HepG2 (cell line): ENCODE measurements around the gene CENPL. TPM values are rescaled to one million over a fixed set of nuclear protein-coding genes. Genes with fewer than 3 reads are reported as not detected.

ENCODE experiments used
- BORCS8-MEF2B ChIP-seq: sonication (generic); formaldehyde crosslinking; IDR thresholded peaks from 2 replicates; pipeline ENCODE4 v1.8.0; 2022; ENCODE audit warnings: mild to moderate bottlenecking, missing genetic modification reagents
- ELF1 ChIP-seq: sonication (generic); formaldehyde crosslinking; IDR thresholded peaks from 2 replicates; pipeline ENCODE4 v1.4.0; 2020; ENCODE audit warnings: missing genetic modification reagents
- GFI1 ChIP-seq: sonication (generic); formaldehyde crosslinking; IDR thresholded peaks from 2 replicates; pipeline ENCODE4 v1.5.0; 2020; ENCODE audit warnings: missing genetic modification reagents, mild to moderate bottlenecking, borderline replicate concordance
- KDM4B ChIP-seq: sonication (generic); formaldehyde crosslinking; IDR thresholded peaks from 2 replicates; pipeline ENCODE4 v1.4.0; 2020; ENCODE audit warnings: missing genetic modification reagents
- KDM5B ChIP-seq: sonication (generic); formaldehyde crosslinking; IDR thresholded peaks from 2 replicates; pipeline ENCODE4 v1.4.0; 2020; ENCODE audit warnings: missing genetic modification reagents, mild to moderate bottlenecking, borderline replicate concordance
- MED1 ChIP-seq: sonication (generic); formaldehyde crosslinking; IDR thresholded peaks from 2 replicates; pipeline ENCODE4 v1.4.0; 2020; ENCODE audit warnings: missing genetic modification reagents
- MIXL1 ChIP-seq: IDR thresholded peaks from 2 replicates; pipeline ENCODE4 v1.6.1; 2016
- MTF1 ChIP-seq: sonication (generic); formaldehyde crosslinking; IDR thresholded peaks from 2 replicates; pipeline ENCODE4 v1.5.0; 2020; ENCODE audit warnings: missing genetic modification reagents
- NKX3-1 ChIP-seq: sonication (generic); formaldehyde crosslinking; IDR thresholded peaks from 2 replicates; pipeline ENCODE4 v1.5.0; 2020; ENCODE audit warnings: missing genetic modification reagents
- RFXAP ChIP-seq: sonication (generic); formaldehyde crosslinking; IDR thresholded peaks from 2 replicates; pipeline ENCODE4 v1.4.0; 2020; ENCODE audit warnings: missing genetic modification reagents, borderline replicate concordance
- SOX5 ChIP-seq: IDR thresholded peaks from 2 replicates; pipeline ENCODE4 v1.6.1; 2016; ENCODE audit warnings: borderline replicate concordance
- TOPORS ChIP-seq: sonication (generic); formaldehyde crosslinking; IDR thresholded peaks from 2 replicates; pipeline ENCODE4 v1.8.0; 2023; ENCODE audit warnings: mild to moderate bottlenecking, missing genetic modification reagents
- TP53 ChIP-seq: sonication (generic); formaldehyde crosslinking; conservative IDR thresholded peaks from 2 replicates; pipeline ENCODE4 v1.4.0; 2020; ENCODE audit warnings: missing genetic modification reagents
- ZBTB8A ChIP-seq: sonication (generic); formaldehyde crosslinking; IDR thresholded peaks from 2 replicates; pipeline ENCODE4 v1.4.0; 2020; ENCODE audit warnings: mild to moderate bottlenecking, low read depth, missing genetic modification reagents, borderline replicate concordance
- ZNF205 ChIP-seq: IDR thresholded peaks from 2 replicates; pipeline ENCODE4 v1.6.1; 2018; ENCODE audit warnings: missing biosample characterization, missing genetic modification reagents
- ZNF326 ChIP-seq: sonication (generic); formaldehyde crosslinking; IDR thresholded peaks from 2 replicates; pipeline ENCODE4 v1.4.0; 2020; ENCODE audit warnings: missing genetic modification reagents, borderline replicate concordance
- ZNF720 ChIP-seq: sonication (generic); formaldehyde crosslinking; IDR thresholded peaks from 2 replicates; pipeline ENCODE4 v1.4.0; 2020; ENCODE audit warnings: missing genetic modification reagents
- ZNF788 ChIP-seq: sonication (generic); formaldehyde crosslinking; IDR thresholded peaks from 2 replicates; pipeline ENCODE4 v1.5.0; 2020; ENCODE audit warnings: mild to moderate bottlenecking, missing genetic modification reagents, borderline replicate concordance
- polyA plus RNA-seq, 8 experiments: library from polyadenylated mRNA; depleted of rRNA in 3 of 8; stranded (reverse) in 7 of 8; unstranded in 1 of 8; fragments of >200 nt; fragmentation: Illumina TruSeq in 4 of 8; extraction: Trizol in 4 of 8; gene quantifications; 2 replicates each; pipeline versions ENCODE4 v1.2.1 to v1.2.3, GENCODE V29; 2011 to 2016; ENCODE audit warnings: low read depth in 4 of 8, missing spikeins in 1 of 8, mixed read lengths in 1 of 8; ENCODE audit not compliant: insufficient read depth in 1 of 8
- total RNA-seq, 5 experiments: library from RNA; depleted of rRNA; stranded (reverse); fragments of >200 nt; fragmentation: Illumina TruSeq; extraction: Trizol; gene quantifications; 2 replicates each; pipeline ENCODE4 v1.2.3, GENCODE V29; 2016; ENCODE audit warnings: low read depth in 1 of 5
- TF ChIP-seq, protein P1 (sequence below): sonication (generic); formaldehyde crosslinking; IDR thresholded peaks from 2 replicates; pipeline ENCODE4 v1.4.0; 2020; ENCODE audit warnings: missing genetic modification reagents
- TF ChIP-seq, protein P2 (sequence below): sonication (generic); formaldehyde crosslinking; IDR thresholded peaks from 2 replicates; pipeline ENCODE4 v1.4.0; 2020; ENCODE audit warnings: missing genetic modification reagents
- TF ChIP-seq, protein P3 (sequence below): fragments of 450-650 bp; IDR thresholded peaks from 2 replicates; pipeline ENCODE4 v1.6.1; 2016
- TF ChIP-seq, protein P4 (sequence below): sonication (generic); formaldehyde crosslinking; IDR thresholded peaks from 2 replicates; pipeline ENCODE4 v1.4.0; 2020; ENCODE audit warnings: mild to moderate bottlenecking, missing genetic modification reagents
- TF ChIP-seq, protein P5 (sequence below): sonication (generic); formaldehyde crosslinking; IDR thresholded peaks from 2 replicates; pipeline ENCODE4 v1.4.0; 2020; ENCODE audit warnings: missing genetic modification reagents

CENPL gene
- total and polyA plus RNA-seq, 2 of the 13 experiments (the other 11 are each of a cell fraction or from before 2014, with no cell fraction given): 4.4 to 14.2 TPM

DNA sequence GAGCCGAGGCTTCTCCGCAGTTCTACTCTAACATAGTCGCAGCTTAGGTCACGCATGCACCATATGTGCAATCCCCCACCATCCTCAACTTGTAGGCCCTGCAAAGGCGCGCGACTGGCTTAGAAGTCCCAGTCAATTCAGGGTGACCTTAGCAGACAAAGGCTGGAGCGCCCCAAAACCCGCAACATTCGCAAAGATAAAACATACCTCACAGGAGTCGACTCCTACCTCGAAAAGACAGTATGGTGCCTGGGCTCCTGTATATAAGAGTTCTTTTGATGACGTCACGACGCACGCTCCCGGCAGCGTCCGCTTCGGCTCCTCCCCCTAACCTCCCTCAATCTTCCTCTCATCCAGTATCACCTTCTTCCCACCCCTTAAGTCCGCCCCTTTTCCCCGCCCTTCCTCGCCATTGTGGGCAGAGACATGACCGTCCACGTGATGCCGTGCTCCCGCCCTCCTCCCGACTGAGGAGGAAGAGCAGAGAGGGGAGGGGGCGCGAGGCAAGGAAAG, 43.1 kb upstream of the CENPL start, which contains the start of gene GAS5 (continued):
- TF ChIP-seq, protein P1, sequence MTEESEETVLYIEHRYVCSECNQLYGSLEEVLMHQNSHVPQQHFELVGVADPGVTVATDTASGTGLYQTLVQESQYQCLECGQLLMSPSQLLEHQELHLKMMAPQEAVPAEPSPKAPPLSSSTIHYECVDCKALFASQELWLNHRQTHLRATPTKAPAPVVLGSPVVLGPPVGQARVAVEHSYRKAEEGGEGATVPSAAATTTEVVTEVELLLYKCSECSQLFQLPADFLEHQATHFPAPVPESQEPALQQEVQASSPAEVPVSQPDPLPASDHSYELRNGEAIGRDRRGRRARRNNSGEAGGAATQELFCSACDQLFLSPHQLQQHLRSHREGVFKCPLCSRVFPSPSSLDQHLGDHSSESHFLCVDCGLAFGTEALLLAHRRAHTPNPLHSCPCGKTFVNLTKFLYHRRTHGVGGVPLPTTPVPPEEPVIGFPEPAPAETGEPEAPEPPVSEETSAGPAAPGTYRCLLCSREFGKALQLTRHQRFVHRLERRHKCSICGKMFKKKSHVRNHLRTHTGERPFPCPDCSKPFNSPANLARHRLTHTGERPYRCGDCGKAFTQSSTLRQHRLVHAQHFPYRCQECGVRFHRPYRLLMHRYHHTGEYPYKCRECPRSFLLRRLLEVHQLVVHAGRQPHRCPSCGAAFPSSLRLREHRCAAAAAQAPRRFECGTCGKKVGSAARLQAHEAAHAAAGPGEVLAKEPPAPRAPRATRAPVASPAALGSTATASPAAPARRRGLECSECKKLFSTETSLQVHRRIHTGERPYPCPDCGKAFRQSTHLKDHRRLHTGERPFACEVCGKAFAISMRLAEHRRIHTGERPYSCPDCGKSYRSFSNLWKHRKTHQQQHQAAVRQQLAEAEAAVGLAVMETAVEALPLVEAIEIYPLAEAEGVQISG (CRISPR knock-in tag): peak; percentile 9; the same call in 1 of the 2 replicates
- TF ChIP-seq ZNF788: peak; percentile 85; the same call in 1 of the 2 replicates
- TF ChIP-seq, protein P2, sequence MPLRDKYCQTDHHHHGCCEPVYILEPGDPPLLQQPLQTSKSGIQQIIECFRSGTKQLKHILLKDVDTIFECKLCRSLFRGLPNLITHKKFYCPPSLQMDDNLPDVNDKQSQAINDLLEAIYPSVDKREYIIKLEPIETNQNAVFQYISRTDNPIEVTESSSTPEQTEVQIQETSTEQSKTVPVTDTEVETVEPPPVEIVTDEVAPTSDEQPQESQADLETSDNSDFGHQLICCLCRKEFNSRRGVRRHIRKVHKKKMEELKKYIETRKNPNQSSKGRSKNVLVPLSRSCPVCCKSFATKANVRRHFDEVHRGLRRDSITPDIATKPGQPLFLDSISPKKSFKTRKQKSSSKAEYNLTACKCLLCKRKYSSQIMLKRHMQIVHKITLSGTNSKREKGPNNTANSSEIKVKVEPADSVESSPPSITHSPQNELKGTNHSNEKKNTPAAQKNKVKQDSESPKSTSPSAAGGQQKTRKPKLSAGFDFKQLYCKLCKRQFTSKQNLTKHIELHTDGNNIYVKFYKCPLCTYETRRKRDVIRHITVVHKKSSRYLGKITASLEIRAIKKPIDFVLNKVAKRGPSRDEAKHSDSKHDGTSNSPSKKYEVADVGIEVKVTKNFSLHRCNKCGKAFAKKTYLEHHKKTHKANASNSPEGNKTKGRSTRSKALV (CRISPR knock-in tag): no peak
- TF ChIP-seq, protein P3, sequence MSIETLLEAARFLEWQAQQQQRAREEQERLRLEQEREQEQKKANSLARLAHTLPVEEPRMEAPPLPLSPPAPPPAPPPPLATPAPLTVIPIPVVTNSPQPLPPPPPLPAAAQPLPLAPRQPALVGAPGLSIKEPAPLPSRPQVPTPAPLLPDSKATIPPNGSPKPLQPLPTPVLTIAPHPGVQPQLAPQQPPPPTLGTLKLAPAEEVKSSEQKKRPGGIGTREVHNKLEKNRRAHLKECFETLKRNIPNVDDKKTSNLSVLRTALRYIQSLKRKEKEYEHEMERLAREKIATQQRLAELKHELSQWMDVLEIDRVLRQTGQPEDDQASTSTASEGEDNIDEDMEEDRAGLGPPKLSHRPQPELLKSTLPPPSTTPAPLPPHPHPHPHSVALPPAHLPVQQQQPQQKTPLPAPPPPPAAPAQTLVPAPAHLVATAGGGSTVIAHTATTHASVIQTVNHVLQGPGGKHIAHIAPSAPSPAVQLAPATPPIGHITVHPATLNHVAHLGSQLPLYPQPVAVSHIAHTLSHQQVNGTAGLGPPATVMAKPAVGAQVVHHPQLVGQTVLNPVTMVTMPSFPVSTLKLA: peak; percentile 73
- TF ChIP-seq TOPORS (CRISPR knock-in tag): 0 out of 2 replicates have a peak, but pooled peaks have one; percentile 17
- 0 out of 2 replicates have a peak, but pooled peaks have one; percentile 6 for TF ChIP-seq GFI1 (CRISPR knock-in tag)
- TF ChIP-seq ZNF326 (CRISPR knock-in tag): no peak
- peak; percentile 67; the same call in 1 of the 2 replicates for TF ChIP-seq ELF1 (CRISPR knock-in tag)
- 0 out of 2 replicates have a peak, but pooled peaks have one; percentile 79 for TF ChIP-seq NKX3-1 (CRISPR knock-in tag)
- TF ChIP-seq, protein P4, sequence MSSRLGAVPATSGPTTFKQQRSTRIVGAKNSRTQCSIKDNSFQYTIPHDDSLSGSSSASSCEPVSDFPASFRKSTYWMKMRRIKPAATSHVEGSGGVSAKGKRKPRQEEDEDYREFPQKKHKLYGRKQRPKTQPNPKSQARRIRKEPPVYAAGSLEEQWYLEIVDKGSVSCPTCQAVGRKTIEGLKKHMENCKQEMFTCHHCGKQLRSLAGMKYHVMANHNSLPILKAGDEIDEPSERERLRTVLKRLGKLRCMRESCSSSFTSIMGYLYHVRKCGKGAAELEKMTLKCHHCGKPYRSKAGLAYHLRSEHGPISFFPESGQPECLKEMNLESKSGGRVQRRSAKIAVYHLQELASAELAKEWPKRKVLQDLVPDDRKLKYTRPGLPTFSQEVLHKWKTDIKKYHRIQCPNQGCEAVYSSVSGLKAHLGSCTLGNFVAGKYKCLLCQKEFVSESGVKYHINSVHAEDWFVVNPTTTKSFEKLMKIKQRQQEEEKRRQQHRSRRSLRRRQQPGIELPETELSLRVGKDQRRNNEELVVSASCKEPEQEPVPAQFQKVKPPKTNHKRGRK (CRISPR knock-in tag): no peak
- 0 out of 2 replicates have a peak, but pooled peaks have one; percentile 13 for TF ChIP-seq MED1
- TF ChIP-seq, protein P5, sequence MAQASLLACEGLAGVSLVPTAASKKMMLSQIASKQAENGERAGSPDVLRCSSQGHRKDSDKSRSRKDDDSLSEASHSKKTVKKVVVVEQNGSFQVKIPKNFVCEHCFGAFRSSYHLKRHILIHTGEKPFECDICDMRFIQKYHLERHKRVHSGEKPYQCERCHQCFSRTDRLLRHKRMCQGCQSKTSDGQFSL: peak; percentile 78; the same call in 1 of the 2 replicates
- TF ChIP-seq ZNF205 (CRISPR knock-in tag): no peak; the same call in 1 of the 2 replicates
- TF ChIP-seq MTF1: no peak
- TF ChIP-seq RFXAP (CRISPR knock-in tag): peak; percentile 66; the same call in 1 of the 2 replicates
- 0 out of 2 replicates have a peak, but pooled peaks have one; percentile 68 for TF ChIP-seq ZNF720
- peak; percentile 78 for TF ChIP-seq KDM4B (CRISPR knock-in tag)
- TF ChIP-seq BORCS8-MEF2B (CRISPR knock-in tag): peak; percentile 24; the same call in 1 of the 2 replicates
- TF ChIP-seq ZBTB8A (CRISPR knock-in tag): peak; percentile 63; the same call in 1 of the 2 replicates
- TF ChIP-seq KDM5B (CRISPR knock-in tag): peak; percentile 37; the same call in 1 of the 2 replicates
- TF ChIP-seq SOX5 (CRISPR knock-in tag): no peak
- TF ChIP-seq MIXL1: 0 out of 2 replicates have a peak, but pooled peaks have one; percentile 4
- TF ChIP-seq TP53: 0 out of 2 replicates have a peak, but pooled peaks have one; percentile 44
